SH-SY5Y (cell line): ENCODE results near the gene RETNLB.

Source experiments
- GATA2 ChIP-seq: IDR thresholded peaks from 2 replicates; pipeline ENCODE4 v1.6.1; 2011; ENCODE audit warnings: mild to moderate bottlenecking, low read depth, low read length
- GATA3 ChIP-seq: IDR thresholded peaks from 2 replicates; pipeline ENCODE4 v1.6.1; 2011; ENCODE audit warnings: low read depth, mild to moderate bottlenecking, low read length, moderate library complexity

DNA sequence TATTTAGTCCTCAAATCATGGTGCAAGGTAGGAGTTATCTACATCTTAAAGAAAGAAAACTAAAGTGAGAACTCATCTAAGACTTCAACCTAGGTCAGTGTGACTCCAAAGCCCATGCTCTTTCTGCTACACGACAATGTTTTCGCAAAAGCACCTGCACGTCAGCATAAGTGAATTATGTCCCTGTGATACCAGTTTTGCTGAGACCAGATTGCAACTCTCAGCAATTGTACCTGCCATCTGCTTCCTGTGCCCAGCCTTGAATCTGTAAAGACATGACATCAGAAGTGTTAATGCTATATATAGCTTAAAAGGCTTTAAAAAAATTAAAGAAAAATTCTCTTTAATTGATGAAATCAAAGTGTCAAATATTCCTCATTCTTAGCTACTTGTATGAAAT lies 43.4 kb downstream of the RETNLB start:
- TF ChIP-seq GATA3, result no peak
- TF ChIP-seq GATA2, result no peak
